ENCODE data around the gene ZNF618.

Gene ZNF618

GRCh38 chr9:114023961-114024360 lies 147.9 kb downstream of the ZNF618 start:
- no peak for DNase-seq (ENCODE audit: low read depth)

- DNase-seq (ENCODE audit: low read depth): no peak
Measured at GRCh38 chr9:114025196-114025753, 149.2 kb downstream of the ZNF618 start.

GRCh38 chr9:114025760-114026159 lies 149.7 kb downstream of the ZNF618 start:
- no peak for DNase-seq (ENCODE audit: low read depth)

DNA sequence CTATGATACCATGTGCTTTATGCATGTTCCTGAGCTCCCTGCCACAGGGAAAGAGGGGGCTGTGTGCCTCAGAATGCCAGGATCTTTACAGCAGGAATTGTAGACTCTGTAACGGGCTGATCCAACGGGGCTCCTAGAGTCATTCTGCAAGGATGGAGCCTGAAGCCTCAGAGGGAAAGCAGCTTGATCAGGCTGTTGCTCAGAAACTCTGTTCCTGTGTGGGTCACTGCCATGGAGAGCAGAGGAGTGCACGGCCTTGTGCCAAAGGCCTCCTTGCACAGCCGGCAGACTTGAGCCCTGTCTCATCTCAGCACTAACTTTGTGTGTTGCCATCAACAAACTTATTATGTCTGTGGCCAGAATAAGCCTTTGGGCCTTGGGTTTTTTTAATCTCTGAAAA lies 150.2 kb downstream of the ZNF618 start:
- no peak for DNase-seq (ENCODE audit: low read depth)

- DNase-seq (ENCODE audit: low read depth): no peak
Measured at GRCh38 chr9:114027159-114027862, 151.2 kb downstream of the ZNF618 start.

DNA sequence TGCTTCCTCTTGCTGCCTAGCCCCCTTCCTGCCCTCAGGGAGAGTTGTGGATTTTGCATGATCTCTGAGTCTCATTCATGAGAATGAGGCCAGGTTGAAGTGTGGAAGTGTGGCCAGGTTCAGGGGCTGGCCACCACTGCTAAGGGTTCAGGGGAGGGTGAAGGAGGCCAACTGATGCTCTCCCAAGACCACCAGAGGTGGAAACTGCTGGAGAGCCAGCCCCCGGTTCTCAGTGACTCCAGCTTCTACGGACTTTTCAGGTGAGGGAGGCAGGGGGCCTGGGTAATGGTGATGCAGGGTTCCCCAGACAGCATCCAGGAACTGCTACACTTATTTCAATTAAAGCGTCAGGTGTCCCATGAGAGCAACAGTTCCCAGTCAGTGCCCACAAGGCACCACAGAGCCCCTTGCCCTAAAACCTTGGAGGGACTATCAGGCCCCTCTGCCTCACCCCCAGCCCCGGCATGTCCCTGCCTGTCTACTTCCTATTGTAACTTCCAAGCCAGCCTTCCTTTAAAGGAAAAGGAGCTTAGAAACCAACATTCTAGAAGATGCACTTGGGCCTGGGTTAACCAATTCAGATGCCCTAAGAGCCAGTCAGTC lies 151.9 kb downstream of the ZNF618 start:
- DNase-seq (ENCODE audit: low read depth): no peak

- DNase-seq (ENCODE audit: low read depth): no peak
Measured at GRCh38 chr9:114028646-114029045, 152.5 kb downstream of the ZNF618 start.

- DNase-seq (ENCODE audit: low read depth): no peak
Measured at GRCh38 chr9:114029311-114030170, 153.4 kb downstream of the ZNF618 start.

- no peak for DNase-seq (ENCODE audit: low read depth)
Measured at GRCh38 chr9:114030364-114030763, 154.3 kb downstream of the ZNF618 start.

DNA sequence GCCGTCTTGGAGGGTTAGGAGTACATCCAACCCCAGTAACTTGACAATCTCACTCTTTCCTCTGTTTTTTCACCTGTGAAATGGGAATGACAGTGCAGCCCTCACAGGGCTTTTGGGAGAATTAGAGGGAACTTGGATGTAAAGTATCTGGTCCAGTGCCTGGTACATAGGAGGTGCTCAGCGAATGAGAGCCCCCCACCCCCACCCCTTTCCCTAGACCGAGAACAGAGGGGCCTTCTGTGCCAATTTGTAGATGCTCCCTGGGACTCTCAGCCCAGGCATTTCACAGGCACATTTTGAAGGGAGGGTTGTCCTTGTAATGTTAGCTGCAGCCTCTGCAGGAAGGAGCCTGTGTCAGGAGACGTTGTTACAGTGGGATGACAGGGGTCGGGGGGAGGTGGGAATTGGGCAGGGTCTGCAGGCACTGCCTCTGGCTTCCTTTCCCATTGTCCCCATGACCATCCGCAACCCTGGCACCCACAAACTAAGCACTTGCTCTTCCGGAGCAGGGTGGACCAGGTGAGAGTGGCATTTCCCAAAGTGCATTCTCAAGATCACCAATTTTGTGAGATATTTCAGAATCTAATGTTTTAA lies 155.0 kb downstream of the ZNF618 start:
- DNase-seq (ENCODE audit: low read depth): no peak

DNA sequence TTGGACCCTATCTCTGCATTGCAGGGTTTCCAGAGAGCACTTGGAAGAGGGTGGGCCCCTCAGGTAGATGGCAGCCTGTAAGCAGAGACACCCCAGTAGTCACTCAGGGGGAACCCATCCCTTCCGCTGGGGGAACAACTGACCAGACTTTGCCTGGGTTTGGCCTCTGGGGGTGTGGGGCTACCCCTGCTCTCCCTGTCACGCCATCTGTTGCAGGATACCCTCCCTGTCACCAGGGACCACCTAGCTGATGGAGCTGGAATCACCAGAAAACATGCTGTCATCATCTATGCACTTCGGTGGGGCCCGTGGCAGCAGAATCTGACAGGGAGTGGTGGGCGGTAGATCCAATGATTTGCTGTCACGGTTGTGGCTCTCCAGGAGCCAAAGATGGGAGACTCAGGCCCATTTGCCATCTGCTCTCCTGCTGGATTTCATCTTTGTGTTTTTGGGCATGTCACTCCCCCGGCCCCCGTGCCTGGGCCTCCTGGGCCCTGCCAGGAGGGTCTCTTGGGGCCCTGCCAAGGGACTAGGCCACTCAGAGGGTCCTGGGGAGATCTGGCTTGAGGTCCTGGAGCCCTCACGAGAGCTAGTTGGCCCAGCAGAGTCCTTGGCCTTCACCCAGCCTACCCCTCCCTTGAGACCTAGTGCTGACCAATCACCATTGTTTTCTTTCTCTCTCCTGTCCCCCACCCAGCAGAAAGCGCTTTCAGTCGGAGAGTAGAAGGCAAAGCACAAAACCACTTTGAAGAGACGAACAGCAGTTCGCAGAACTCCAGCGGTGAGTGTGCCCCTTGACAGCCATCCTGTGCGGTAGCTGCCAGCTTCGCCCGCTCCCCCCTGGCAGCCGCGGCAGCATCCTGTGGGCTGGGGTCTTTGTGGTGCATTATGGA lies 156.1 kb downstream of the ZNF618 start:
- DNase-seq (ENCODE audit: low read depth): no peak

GRCh38 chr9:114033397-114034103 lies 157.4 kb downstream of the ZNF618 start:
- DNase-seq (ENCODE audit: low read depth): no peak

DNA sequence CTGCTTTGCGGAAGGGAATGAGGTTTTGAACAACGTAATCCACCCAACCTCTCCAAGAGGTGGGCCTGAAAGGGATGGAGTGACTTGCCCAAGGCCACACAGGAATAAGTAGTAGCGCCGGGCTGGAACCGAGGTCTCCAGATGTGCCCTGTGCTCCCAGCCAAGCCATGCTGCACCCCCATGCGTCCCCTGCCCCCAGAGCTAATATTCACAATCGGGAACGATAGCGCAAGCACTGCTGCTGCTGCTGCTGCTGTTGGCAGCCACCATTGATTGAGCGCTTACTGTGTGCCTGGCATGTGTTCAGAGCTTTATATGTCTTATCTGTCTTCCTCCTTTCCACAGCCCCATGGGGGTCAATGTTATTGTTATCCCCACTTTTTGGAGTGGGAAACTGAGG lies 158.1 kb downstream of the ZNF618 start:
- DNase-seq (ENCODE audit: low read depth): no peak

GRCh38 chr9:114034661-114035062 lies 158.6 kb downstream of the ZNF618 start:
- DNase-seq (ENCODE audit: low read depth): no peak

DNA sequence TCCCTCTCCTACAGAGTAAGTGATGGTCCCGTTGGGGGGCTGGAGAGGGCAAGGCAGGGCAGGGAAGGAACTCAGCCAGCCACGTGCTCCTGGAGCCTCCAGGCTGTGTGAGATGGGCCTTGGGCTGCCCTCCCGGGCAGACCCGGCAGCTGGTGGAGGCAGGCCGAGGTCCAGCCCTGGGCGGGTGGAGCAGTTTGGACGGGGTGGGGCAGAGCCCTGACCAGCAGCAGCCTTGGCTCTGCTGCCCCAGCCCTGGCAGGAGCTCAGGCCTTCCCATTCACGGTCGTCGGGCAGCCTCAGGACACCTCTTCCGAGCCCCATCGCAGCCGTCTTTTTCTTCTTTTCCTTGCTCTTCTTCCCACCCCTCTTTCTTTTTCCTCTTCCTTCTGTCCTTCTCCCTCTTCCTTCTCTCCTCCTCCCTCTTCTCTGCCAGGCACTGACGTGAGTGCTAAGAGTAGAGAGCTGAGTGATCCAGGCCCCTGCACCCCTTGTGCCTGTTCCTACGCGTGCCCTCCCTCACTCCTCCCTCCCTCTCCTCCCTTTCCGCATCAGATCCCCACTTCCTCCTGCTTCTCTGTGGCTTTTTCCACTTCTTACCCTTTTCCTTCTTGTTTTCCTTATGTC lies 159.2 kb downstream of the ZNF618 start:
- no peak for DNase-seq (ENCODE audit: low read depth)

DNA sequence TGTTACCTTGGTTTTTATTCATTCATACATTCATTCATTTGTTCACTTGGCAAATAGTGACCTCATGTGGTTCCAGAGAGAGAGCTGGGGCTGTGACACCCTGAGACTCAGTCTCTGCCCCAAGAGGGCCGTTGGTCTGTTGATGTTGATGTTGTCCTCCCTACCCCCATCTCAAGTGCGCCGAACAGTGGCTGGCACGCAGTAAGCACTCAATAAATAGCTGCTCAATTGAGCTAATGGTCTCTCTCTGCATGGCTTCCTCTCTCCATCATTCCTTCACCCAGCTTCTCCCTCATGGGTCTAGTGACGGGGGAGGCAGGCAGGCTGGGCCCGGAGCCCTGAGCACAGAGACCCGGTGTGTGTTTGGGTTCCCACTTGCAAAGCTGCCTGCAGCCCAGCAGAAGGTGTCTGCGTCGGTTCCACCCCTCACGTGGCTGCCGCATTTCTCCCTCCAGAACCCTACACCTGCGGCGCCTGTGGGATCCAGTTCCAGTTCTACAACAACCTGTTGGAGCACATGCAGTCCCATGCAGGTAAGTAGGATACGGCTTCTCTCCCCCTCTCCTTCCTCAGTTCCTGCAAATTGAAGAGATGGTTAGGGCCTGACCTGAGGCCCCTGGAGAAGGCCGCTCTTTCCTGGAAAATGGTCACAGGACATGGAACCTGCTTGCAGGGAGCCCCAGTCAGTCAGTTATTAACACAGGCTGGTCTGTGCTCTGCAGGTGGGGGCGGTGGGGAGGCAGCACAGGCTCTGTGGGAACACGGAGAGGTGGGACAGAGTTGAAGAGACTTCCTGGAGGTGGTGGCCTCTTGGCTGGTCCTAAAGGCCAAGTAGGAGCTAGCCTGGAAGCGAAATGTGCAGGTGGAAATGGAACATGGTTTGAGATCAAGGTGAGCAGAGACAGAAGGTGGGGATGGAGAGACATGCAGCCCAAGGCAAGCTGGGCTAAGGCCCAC lies 160.0 kb downstream of the ZNF618 start:
- DNase-seq (ENCODE audit: low read depth): no peak

DNA sequence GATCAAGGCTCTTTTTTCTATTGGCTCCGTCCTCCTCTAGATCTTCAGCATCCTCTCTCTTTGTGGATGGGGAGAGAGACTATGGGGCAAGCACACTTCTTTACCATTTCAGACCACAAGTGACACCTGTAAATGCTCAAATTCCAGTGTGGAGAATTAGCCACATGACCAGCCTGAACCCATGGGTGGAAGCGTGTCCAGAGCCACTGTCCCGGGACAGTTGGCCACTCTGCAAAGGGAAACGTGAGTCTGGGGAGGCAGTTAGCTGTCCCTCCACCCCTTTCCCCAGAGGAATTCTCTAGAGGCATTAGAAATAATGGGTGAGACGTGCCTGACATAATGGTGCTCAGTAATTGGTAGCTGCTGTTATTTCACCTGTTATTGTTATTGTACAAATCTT lies 161.1 kb downstream of the ZNF618 start:
- DNase-seq (ENCODE audit: low read depth): no peak

GRCh38 chr9:114037961-114038723 lies 162.0 kb downstream of the ZNF618 start:
- no peak for DNase-seq (ENCODE audit: low read depth)

Measured in stimulated activated CD4-positive, alpha-beta T cell treated with anti-CD3 and anti-CD28 coated beads, Interleukin-2, amount 100 ng/mL, for 4 hours (primary cell).